ENCODE results near the gene NT5DC4.

DNA sequence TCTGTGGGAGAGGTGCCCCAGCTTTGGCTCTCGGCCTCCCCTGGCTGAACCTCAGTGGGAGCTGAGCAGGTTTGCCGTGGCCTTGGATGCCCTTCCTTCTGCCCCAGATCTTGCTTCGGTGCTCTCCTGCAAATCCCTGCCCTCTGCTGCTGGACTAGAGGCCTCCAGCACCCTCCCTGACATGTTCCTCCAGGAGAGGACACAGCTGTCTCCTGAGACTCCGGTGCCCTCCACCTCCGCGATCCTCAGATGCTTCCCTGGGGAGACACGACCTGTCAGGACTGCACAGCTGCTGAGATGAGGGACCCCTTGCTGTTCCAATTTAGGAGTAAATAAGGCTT is 7.3 kb upstream of the NT5DC4 start:
- TF ChIP-seq, protein P1, sequence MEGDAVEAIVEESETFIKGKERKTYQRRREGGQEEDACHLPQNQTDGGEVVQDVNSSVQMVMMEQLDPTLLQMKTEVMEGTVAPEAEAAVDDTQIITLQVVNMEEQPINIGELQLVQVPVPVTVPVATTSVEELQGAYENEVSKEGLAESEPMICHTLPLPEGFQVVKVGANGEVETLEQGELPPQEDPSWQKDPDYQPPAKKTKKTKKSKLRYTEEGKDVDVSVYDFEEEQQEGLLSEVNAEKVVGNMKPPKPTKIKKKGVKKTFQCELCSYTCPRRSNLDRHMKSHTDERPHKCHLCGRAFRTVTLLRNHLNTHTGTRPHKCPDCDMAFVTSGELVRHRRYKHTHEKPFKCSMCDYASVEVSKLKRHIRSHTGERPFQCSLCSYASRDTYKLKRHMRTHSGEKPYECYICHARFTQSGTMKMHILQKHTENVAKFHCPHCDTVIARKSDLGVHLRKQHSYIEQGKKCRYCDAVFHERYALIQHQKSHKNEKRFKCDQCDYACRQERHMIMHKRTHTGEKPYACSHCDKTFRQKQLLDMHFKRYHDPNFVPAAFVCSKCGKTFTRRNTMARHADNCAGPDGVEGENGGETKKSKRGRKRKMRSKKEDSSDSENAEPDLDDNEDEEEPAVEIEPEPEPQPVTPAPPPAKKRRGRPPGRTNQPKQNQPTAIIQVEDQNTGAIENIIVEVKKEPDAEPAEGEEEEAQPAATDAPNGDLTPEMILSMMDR (conservative IDR thresholded peaks at IDR 0.05; ENCODE audit: low read depth, low read length) = no peak
- TF ChIP-seq EZH2 (IDR thresholded peaks at IDR 0.05; ENCODE audit: borderline replicate concordance, low read depth, low read length, poor library complexity, severe bottlenecking) = no peak
